COLO829 (cell line): ENCODE data around the gene TSHZ1.

Experiments used
- DNase-seq: peaks from one replicate; pipeline ENCODE4 v3.0.0; 2012; ENCODE audit warnings: low spot score

Gene TSHZ1

GRCh38 chr18:75246721-75247610, 36.4 kb downstream of the TSHZ1 start:
- no peak for DNase-seq

GRCh38 chr18:75247611-75248421, 37.2 kb downstream of the TSHZ1 start:
- peak; percentile 29 for DNase-seq

- no peak for DNase-seq
These were observed 38.0 kb downstream of the TSHZ1 start for GRCh38 chr18:75248426-75249174.

GRCh38 chr18:75249175-75249518, 38.5 kb downstream of the TSHZ1 start:
- no peak for DNase-seq

- no peak for DNase-seq
These were observed 39.3 kb downstream of the TSHZ1 start for GRCh38 chr18:75249672-75250470.

- no peak for DNase-seq
These were observed 39.8 kb downstream of the TSHZ1 start for GRCh38 chr18:75250471-75250821.

GRCh38 chr18:75251466-75251865, 40.9 kb downstream of the TSHZ1 start:
- DNase-seq, result no peak

GRCh38 chr18:75252136-75252535, 41.5 kb downstream of the TSHZ1 start:
- no peak for DNase-seq

GRCh38 chr18:75253043-75253442, 42.4 kb downstream of the TSHZ1 start:
- DNase-seq, result no peak

GRCh38 chr18:75253784-75254183, 43.2 kb downstream of the TSHZ1 start:
- no peak for DNase-seq

- no peak for DNase-seq
These were observed 44.5 kb downstream of the TSHZ1 start for GRCh38 chr18:75255094-75255493.

- DNase-seq, result no peak
These were observed 45.8 kb downstream of the TSHZ1 start for GRCh38 chr18:75256376-75256775.

- no peak for DNase-seq
These were observed 47.0 kb downstream of the TSHZ1 start for GRCh38 chr18:75257605-75258004.

GRCh38 chr18:75261430-75262223, 51.0 kb downstream of the TSHZ1 start:
- DNase-seq, result no peak

GRCh38 chr18:75262511-75262910, 51.9 kb downstream of the TSHZ1 start:
- no peak for DNase-seq

GRCh38 chr18:75264195-75264594, 53.6 kb downstream of the TSHZ1 start:
- DNase-seq, result no peak

- DNase-seq, result no peak
These were observed 54.5 kb downstream of the TSHZ1 start for GRCh38 chr18:75264926-75265597.

- no peak for DNase-seq
These were observed 55.3 kb downstream of the TSHZ1 start for GRCh38 chr18:75265872-75266271.

GRCh38 chr18:75267643-75268363, 57.2 kb downstream of the TSHZ1 start:
- DNase-seq, result peak; percentile 22

- no peak for DNase-seq
These were observed 57.7 kb downstream of the TSHZ1 start for GRCh38 chr18:75268364-75268646.
